Measurements from ENCODE around the gene SLC45A3. TPM values are rescaled to one million over a fixed set of nuclear protein-coding genes. Genes with fewer than 3 reads are reported as not detected.
A peak's percentile ranks its signal among the peaks of the same experiment; 100 is the strongest.

Gene SLC45A3
- total RNA-seq, 2 donors from 2014 or later, result 2.6 to 2.7 TPM

DNA sequence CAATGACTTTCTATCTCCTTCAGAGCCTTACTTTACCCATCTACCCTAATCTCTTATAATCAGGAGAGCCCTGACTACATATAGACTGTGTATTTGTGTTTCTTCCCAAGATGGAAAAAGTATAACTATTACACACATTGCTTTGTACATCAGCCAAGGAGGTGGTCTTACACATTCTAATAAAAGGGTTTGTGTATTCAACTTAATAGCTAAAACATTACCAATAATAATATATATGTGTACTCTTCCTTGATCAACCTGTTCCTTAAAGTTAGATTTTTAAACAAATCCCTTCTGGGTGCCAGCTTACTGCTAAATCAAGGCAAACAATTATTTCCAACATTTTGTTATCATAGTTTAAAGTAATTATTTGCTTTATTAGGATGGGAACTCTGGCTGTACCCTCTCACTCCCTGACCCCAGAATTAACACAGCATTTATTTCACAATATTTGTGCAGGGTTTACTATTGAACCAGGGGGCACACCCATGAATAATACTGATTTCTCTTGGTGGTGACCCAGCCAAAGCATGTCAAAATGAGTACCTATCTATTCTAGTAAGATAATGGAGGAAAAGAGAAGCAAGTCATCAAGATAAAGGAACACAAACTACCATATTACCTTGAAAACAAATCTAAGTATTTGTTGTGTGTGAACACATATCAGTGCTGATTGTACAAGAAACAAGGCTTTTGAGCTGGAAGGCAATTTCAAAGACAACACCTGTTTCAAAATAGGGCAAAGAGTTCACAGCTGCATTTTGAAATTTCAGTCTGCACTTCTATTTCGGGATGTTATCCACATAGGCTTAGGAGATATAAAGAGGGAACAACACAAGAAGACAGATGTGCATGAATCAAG is 30.1 kb upstream of the SLC45A3 start:
- Histone ChIP-seq H3K27me3 (no peaks in the 10 kb centered on the region), H3K9me3 (no peaks in the 10 kb centered on the region), H3K27ac (peak overlapping the region in 1 of 2 donors; percentile 29), H3K4me1 (peaks cover 0 to 17% of the 10 kb centered on the region in 2 donors), H3K36me3 (peaks cover 6% of the 10 kb centered on the region), H3K4me3 (no peak overlapping the region)
- TF ChIP-seq, protein P1, sequence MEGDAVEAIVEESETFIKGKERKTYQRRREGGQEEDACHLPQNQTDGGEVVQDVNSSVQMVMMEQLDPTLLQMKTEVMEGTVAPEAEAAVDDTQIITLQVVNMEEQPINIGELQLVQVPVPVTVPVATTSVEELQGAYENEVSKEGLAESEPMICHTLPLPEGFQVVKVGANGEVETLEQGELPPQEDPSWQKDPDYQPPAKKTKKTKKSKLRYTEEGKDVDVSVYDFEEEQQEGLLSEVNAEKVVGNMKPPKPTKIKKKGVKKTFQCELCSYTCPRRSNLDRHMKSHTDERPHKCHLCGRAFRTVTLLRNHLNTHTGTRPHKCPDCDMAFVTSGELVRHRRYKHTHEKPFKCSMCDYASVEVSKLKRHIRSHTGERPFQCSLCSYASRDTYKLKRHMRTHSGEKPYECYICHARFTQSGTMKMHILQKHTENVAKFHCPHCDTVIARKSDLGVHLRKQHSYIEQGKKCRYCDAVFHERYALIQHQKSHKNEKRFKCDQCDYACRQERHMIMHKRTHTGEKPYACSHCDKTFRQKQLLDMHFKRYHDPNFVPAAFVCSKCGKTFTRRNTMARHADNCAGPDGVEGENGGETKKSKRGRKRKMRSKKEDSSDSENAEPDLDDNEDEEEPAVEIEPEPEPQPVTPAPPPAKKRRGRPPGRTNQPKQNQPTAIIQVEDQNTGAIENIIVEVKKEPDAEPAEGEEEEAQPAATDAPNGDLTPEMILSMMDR (IDR thresholded peaks at IDR 0.05), result no peak
- no peak for DNase-seq (ENCODE audit: low spot score)

- Histone ChIP-seq H3K4me3 (no peak overlapping the region), H3K27ac (no peak overlapping the region), H3K9me3 (no peaks in the 10 kb centered on the region), H3K4me1 (peaks cover 0 to 17% of the 10 kb centered on the region in 2 donors), H3K36me3 (peaks cover 8% of the 10 kb centered on the region), H3K27me3 (no peaks in the 10 kb centered on the region)
- no peak for DNase-seq (ENCODE audit: low spot score)
- TF ChIP-seq, protein P1 (IDR thresholded peaks at IDR 0.05), result no peak
Observed at GRCh38 chr1:205709640-205710039, 29.3 kb upstream of the SLC45A3 start.

- TF ChIP-seq, protein P1 (IDR thresholded peaks at IDR 0.05), result no peak
- Histone ChIP-seq H3K27me3 (no peaks in the 10 kb centered on the region), H3K9me3 (no peaks in the 10 kb centered on the region), H3K4me1 (peaks cover 0 to 17% of the 10 kb centered on the region in 2 donors), H3K27ac (peak overlapping the region in 1 of 2 donors; percentile 20), H3K4me3 (no peak overlapping the region), H3K36me3 (peaks cover 8% of the 10 kb centered on the region)
- no peak for DNase-seq (ENCODE audit: low spot score)
Observed at GRCh38 chr1:205709059-205709398, 28.7 kb upstream of the SLC45A3 start.

GRCh38 chr1:205706601-205707502 is 26.5 kb upstream of the SLC45A3 start:
- H3K4me3 ChIP-seq, result no peak overlapping the region
- TF ChIP-seq, protein P1 (IDR thresholded peaks at IDR 0.05), result no peak
- no peak for DNase-seq (ENCODE audit: low spot score)
- H3K27ac ChIP-seq, result peak overlapping the region in 1 of 2 donors; percentile 9
- no peaks in the 10 kb centered on the region for H3K27me3 ChIP-seq
- H3K4me1 ChIP-seq, result peaks cover 0 to 17% of the 10 kb centered on the region in 2 donors
- H3K9me3 ChIP-seq, result no peaks in the 10 kb centered on the region
- H3K36me3 ChIP-seq, result peaks cover 8% of the 10 kb centered on the region

- H3K27ac ChIP-seq, result no peak overlapping the region
Observed at GRCh38 chr1:205704903-205705302, 24.6 kb upstream of the SLC45A3 start.

More at GRCh38 chr1:205704903-205705302, 24.6 kb upstream of the SLC45A3 start:
- TF ChIP-seq, protein P1 (IDR thresholded peaks at IDR 0.05), result no peak
- Histone ChIP-seq H3K4me3 (no peak overlapping the region), H3K9me3 (no peaks in the 10 kb centered on the region), H3K4me1 (peaks cover 0 to 23% of the 10 kb centered on the region in 2 donors), H3K36me3 (peaks cover 8% of the 10 kb centered on the region), H3K27me3 (no peaks in the 10 kb centered on the region)
- no peak for DNase-seq (ENCODE audit: low spot score)
